SKM-1 (cell line): Measurements from ENCODE around the gene VASN.
"Not testable (repeated sequence)": the region's sequence is repeated elsewhere in the genome, so short reads cannot be mapped to it uniquely, and the experiment has no call there.

Experiments used
- DNase-seq: peaks from one replicate; lab custom pipeline; 2025; ENCODE audit not compliant: unreplicated experiment; lab: John Stamatoyannopoulos, UW

The VASN gene

GRCh38 chr16:4371357-4372000 is at the start of gene VASN:
Gene VASN, plus strand, starts transcription at chr16:4371848. Its CDS starts 9,030 bp downstream, at chr16:4380878.
- DNase-seq, result no peak

DNA sequence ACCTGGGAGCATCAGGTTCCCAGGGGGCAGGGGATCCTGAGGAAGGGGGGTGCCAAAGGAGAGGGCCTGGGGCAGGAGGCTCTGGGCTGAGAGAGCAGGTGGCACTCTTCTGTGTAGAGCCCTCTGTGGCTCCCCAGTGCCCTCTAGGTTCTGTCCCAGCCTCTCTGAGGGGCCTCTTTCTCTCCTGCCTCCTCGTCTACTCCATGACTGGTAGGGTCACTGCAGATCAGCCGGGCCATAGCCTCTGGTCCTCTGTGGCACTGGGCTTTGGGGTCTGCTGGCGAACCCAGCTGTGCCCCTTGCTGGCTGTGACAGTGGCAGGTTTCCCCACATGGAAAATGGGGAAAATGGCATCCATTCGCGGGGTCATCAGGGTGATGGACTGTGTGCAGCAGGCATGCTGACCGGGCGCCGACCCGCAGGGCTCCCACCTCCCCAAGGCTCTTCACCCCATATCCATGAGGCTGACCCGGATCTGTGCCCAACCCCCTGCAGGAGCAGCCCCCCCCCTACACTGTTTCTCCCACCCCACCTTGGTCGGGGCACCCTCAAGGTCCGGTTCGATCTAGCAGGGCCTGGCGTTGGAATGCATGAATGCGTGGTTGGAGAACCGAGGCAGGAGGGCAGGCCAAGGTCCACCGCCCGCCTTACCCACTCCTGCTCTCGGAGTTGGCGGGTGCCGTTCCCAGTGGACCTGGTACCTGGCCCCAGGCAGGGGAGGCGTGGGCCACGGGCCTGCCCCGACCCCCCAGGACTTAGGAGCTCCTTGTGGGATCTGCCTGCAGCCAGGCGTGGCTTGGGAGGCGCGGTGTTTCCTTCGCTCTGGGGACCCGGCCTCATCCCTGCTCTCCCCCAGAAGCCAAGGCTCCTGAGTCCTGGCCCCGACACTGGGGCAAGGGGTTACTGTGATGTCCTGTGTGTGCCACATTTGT is 49.3 kb upstream of the VASN start:
- DNase-seq, result no peak

DNA sequence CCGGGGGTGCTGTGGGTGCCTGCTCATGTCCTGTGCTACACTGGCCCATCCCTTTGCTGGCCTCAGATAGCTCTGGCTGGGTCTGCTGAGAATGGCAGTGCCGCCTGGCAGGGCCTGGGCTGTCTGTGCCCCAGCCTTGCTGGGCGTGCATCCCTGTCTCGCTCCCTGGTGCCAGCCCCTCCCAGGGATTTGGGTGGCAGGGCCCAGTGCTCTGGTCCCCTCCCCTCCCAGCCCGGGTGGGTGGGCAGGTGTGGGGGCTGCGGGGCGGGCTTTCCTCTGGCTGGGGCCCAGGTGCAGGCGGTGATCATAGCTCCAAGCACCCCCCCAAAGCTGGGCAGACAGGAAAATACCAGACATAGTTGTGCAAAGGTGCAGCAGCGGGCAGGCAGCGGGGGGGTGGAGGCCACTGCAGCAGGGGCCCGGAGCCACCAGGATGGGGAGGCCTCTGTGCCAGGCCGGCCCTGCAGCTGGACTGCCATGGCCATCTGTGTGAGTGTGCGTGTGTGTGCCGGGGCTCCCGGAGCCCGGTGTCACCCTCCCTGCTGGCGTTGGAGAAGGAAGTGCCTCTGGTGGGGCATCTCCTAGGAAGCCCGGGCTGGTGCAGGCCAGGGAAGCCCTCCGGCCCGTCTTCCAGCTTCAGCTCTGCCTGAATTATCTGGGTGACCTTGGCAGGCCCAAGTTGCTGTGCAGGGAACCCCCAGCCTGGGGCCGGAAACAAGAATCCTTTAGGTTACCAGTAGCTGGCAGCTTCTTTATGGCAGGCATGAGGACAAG is 48.4 kb upstream of the VASN start:
- DNase-seq, result no peak

DNA sequence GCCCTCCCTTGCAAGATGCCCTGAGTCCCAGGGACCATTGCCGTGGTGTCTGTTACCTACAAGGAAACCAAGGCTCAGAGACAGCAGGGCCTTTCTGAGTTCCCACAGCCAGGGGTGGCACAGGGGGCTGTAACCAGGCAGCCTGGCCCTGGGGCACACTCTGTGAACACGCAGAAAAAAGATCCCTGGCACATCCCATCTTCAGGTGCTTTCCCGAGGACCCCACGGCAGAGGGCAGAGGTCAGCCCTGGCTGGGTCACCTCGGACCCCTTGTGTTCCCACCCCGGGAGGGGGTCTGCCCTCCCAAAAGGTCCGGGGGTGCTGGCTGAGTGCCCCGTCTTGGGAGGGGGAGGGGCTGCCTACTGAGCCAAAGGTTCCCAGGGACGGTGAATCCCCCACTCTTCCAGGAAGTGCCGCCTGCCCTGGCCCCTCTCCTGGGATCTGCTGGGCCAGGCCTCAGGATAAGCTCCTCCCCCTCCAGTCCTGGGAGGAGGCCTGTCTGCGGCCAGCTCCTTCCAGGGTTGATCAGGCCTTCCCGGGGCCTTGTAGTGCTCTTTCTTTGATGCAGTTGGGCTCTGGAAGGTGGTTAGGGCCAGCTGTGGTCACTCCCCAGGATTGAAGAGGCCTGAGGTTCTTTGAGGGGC is 47.7 kb upstream of the VASN start:
- no peak for DNase-seq

GRCh38 chr16:4324492-4325252 is 47.0 kb upstream of the VASN start:
- no peak for DNase-seq

- DNase-seq, result peak; percentile 34
These were observed 46.3 kb upstream of the VASN start for GRCh38 chr16:4325253-4325758.

- DNase-seq, result no peak
These were observed 44.1 kb upstream of the VASN start for GRCh38 chr16:4327386-4328045.

- DNase-seq, result peak; percentile 47
These were observed 43.4 kb upstream of the VASN start for GRCh38 chr16:4328046-4328781.

DNA sequence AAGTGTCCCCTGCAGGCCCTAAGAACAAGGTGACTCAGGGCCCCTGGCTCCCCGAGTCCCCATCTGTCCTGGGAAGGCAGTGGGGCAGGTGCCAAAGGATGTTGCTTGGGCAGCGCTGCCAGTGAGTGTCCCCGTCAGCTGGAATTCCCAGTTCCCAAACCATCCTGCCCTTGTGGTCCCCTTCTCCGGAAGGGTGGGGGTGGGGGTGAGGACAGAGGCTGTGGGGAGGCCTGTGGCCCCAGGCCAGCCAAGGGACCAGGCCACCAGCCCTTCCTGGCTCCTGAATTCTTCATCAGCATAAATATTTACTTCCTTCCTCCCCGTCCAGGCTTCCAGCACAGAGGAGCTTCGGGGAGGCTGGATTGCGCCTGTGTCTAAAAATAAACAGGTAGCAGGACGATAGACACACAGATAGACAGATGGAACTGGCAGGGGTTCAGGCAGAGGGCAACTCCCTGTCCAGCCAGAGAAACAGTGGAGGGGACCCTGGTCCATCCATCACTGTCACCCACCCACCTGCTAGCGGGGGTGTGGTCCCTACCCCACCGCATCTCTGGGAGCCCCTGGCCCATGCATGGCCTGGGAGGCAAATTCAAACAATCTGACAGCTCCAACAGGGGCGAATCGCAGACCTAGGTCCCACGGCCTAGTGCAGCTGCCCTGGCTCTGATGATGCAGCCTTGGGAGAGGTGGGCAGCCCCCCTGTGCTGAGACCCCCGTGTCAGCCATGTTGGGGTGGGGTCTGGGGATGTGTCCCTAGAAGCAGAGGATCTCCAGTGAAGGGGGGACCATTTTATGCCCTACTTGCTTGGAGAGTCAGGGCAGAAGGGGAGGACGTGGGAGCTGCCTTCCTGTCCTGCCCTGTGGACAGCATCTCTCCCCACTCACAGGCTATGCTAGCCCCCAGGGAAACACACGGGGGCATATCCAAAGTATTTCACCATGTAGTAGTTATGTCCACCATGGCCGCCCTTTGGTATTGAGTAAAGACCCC is 42.6 kb upstream of the VASN start:
- DNase-seq, result no peak

DNA sequence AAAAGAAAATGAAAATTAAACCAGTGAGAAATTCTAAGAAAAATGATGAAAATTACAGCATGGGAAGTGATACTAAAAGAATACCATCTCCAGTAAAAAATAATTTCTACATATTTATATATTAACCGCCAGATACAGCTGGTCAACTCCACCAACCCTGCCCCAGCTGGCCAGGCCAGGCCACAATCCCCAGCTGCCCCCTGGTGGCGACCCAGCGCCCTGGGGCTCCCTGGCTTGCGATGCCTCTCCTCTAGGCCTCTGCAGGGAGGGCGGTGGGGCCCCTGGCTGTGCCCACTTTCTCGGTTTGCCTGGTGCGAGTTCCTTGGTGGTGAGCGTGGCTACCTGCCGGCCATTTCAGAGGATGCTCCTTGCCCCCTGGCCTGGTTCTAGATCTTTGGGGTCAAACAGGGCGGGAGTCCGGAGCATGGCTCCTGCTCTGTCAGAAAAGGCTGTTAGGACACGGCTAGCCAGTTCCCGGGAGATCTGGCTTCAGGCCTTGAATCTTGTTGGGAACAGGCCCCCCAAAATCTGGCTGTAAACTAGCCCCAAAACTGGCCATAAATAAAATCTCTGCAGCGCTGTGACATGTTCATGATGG is 41.3 kb upstream of the VASN start:
- DNase-seq, result peak; percentile 36

GRCh38 chr16:4332083-4332482 is 39.6 kb upstream of the VASN start:
- no peak for DNase-seq

GRCh38 chr16:4332623-4333307 is 38.9 kb upstream of the VASN start:
- no peak for DNase-seq

GRCh38 chr16:4333308-4333638 is 38.4 kb upstream of the VASN start:
- DNase-seq, result no peak

GRCh38 chr16:4333714-4334113 is 37.9 kb upstream of the VASN start:
- DNase-seq, result not testable (repeated sequence)

GRCh38 chr16:4334724-4335495 is 36.7 kb upstream of the VASN start:
- DNase-seq, result no peak
